ENCODE results near the gene METTL25. TPM values are rescaled to one million over a fixed set of nuclear protein-coding genes. Genes with fewer than 3 reads are reported as not detected.

Gene METTL25
- total and polyA plus RNA-seq, 2 of the 8 experiments (the other 6 are each of a cell fraction or from before 2014, with no cell fraction given): 2.4 to 8.3 TPM

DNA sequence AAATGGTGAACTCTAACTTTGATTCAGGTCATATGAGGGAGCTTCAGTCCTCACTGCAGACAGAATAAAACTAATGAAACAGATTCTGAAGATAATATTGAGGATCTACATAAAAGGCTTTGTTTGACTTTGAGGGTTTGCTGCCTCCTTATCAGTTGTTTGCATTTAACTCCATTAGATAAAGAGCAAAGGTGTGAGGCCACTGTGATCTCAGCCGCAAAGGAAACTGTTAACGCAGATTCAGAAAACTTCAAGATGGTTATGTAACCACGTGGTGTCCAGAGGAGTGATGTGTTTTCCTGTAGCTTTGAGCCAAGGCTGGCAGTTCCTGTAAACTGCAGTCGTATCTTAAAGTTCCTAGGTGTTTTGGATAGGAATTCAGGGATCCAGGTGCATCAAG is 67.8 kb downstream of the METTL25 start:
- Histone ChIP-seq H4K5ac (ENCODE audit: insufficient read length, low read depth, low read length) (no peak overlapping the region), H3K4ac (replicated peaks; ENCODE audit: insufficient read length, low read depth, low read length) (no peak overlapping the region), H2BK20ac (ENCODE audit: low read length) (no peak overlapping the region), H2BK12ac (ENCODE audit: low read depth, low read length) (no peak overlapping the region), H3K56ac (replicated peaks; ENCODE audit: insufficient read length, low read depth, low read length) (no peak overlapping the region), H3K4me3 (ENCODE audit: extremely low read depth in 1 of 4, insufficient read depth in 2 of 4, low read depth in 3 of 4, low read length in 4 of 4) (no peak overlapping the region), H3K23ac (ENCODE audit: insufficient read length) (no peak overlapping the region), H3K23me2 (ENCODE audit: low read depth, low read length) (no peaks in the 10 kb centered on the region; the same call in 1 of the 2 replicates), H3K9me3 (ENCODE audit: insufficient read depth in 2 of 2, low read depth in 1 of 2, low read length in 1 of 2) (no peaks in the 10 kb centered on the region), H2AK5ac (ENCODE audit: low read depth, low read length) (no peak overlapping the region), H3K79me1 (ENCODE audit: low read depth, low read length) (no peaks in the 10 kb centered on the region), H3K18ac (ENCODE audit: extremely low read depth, low read length) (no peak overlapping the region), H3K4me1 (replicated peaks in 1 of 4; ENCODE audit: control insufficient read depth in 3 of 4, insufficient read depth in 4 of 4, low read length in 3 of 4) (no peaks in the 10 kb centered on the region), H2BK15ac (ENCODE audit: low read length) (no peak overlapping the region), H3K79me2 (ENCODE audit: control insufficient read depth in 1 of 2, insufficient read depth in 2 of 2, low read length in 2 of 2) (no peaks in the 10 kb centered on the region), H2AFZ (ENCODE audit: low read length) (no peak overlapping the region), H4K91ac (replicated peaks; ENCODE audit: insufficient read length, low read length) (no peak overlapping the region), H2BK120ac (replicated peaks; ENCODE audit: low read depth, low read length) (no peak overlapping the region), H3K36me3 (ENCODE audit: control insufficient read depth in 2 of 4, insufficient read depth in 4 of 4, low read length in 3 of 4) (no peaks in the 10 kb centered on the region), H3K14ac (ENCODE audit: insufficient read length) (no peak overlapping the region), H3K4me2 (ENCODE audit: insufficient read depth in 1 of 2, low read depth in 2 of 2, low read length in 2 of 2) (no peak overlapping the region), H4K20me1 (replicated peaks in 1 of 2; ENCODE audit: control insufficient read depth in 1 of 2, insufficient read depth in 2 of 2, low read length in 2 of 2) (no peaks in the 10 kb centered on the region), H4K8ac (ENCODE audit: extremely low read depth, insufficient read depth, low read length) (no peak overlapping the region), H3K27ac (ENCODE audit: low read depth, low read length) (no peak overlapping the region), H2BK5ac (ENCODE audit: low read depth, low read length) (no peak overlapping the region), H3K9ac (replicated peaks in 1 of 4; ENCODE audit: extremely low read depth in 1 of 4, low read depth in 3 of 4, low read length in 3 of 4) (no peak overlapping the region), H3K27me3 (replicated peaks in 1 of 4; ENCODE audit: control insufficient read depth in 3 of 4, extremely low read depth in 1 of 4, insufficient read depth in 3 of 4, low read length in 3 of 4) (no peaks in the 10 kb centered on the region)
- 66% methylated on average over 4 of the region's 4 CpGs; no CpG with 5 or more reads in 1 of the 2 experiments for WGBS, 2 experiments (ENCODE audit: extremely low coverage in 1 of 2, insufficient coverage in 1 of 2, insufficient read length in 1 of 2, insufficient replicate concordance in 2 of 2, low coverage in 1 of 2, low lambda C conversion rate in 2 of 2, missing lambda C conversion rate in 1 of 2)
- POLR2A ChIA-PET (ENCODE audit: partially characterized antibody): no interaction called here
- DNase-seq (ENCODE audit: low read depth in 1 of 2, low spot score in 2 of 2): no peak
- CTCF ChIA-PET (ENCODE audit: partially characterized antibody): interaction anchor here (0.7 kb wide), 1 partner anchor 117 kb away, joined by 3 read pairs; no protein-coding TSS in a partner anchor
- no peak for FAIRE-seq
- TF ChIP-seq CBX8 (IDR thresholded peaks at IDR 0.05; ENCODE audit: borderline replicate concordance, low read depth, low read length): no peak
- TF ChIP-seq BRCA1 (IDR thresholded peaks at IDR 0.05; ENCODE audit: low read depth, low read length): no peak
- no peak for TF ChIP-seq HDAC6 (IDR thresholded peaks at IDR 0.05; ENCODE audit: low read depth, low read length)
- no peak for TF ChIP-seq TAF7 (optimal IDR thresholded peaks at IDR 0.05; ENCODE audit: borderline replicate concordance, low read depth, low read length)
- TF ChIP-seq RAD21 (IDR thresholded peaks at IDR 0.05 in 1 of 2, conservative IDR thresholded peaks at IDR 0.05 in 1 of 2; ENCODE audit: low read depth in 2 of 2, low read length in 2 of 2): no peak
- no peak for TF ChIP-seq CTBP2 (IDR thresholded peaks at IDR 0.05; ENCODE audit: borderline replicate concordance, insufficient read depth, insufficient read length, low read length)
- TF ChIP-seq TAF1 (IDR thresholded peaks at IDR 0.05; ENCODE audit: low read depth, low read length): no peak
- no peak for TF ChIP-seq POU5F1 (IDR thresholded peaks at IDR 0.05; ENCODE audit: low read depth, low read length)
- TF ChIP-seq MAFK (IDR thresholded peaks at IDR 0.05; ENCODE audit: low read depth, low read length): no peak
- TF ChIP-seq, protein P1, sequence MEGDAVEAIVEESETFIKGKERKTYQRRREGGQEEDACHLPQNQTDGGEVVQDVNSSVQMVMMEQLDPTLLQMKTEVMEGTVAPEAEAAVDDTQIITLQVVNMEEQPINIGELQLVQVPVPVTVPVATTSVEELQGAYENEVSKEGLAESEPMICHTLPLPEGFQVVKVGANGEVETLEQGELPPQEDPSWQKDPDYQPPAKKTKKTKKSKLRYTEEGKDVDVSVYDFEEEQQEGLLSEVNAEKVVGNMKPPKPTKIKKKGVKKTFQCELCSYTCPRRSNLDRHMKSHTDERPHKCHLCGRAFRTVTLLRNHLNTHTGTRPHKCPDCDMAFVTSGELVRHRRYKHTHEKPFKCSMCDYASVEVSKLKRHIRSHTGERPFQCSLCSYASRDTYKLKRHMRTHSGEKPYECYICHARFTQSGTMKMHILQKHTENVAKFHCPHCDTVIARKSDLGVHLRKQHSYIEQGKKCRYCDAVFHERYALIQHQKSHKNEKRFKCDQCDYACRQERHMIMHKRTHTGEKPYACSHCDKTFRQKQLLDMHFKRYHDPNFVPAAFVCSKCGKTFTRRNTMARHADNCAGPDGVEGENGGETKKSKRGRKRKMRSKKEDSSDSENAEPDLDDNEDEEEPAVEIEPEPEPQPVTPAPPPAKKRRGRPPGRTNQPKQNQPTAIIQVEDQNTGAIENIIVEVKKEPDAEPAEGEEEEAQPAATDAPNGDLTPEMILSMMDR (IDR thresholded peaks at IDR 0.05; ENCODE audit: control extremely low read depth in 1 of 3, insufficient read depth in 1 of 3, low read depth in 1 of 3, low read length in 3 of 3): no peak
- no peak for TF ChIP-seq POLR2AphosphoS5 (IDR thresholded peaks at IDR 0.05; ENCODE audit: low read depth, low read length)
